Cerebellar nuclear complex (tissue), 1 donor: Measurements from ENCODE around the gene PRSS21.

ENCODE experiments used
- DNase-seq, 2 experiments: peaks; one replicate each; lab custom pipeline; 2025; lab: John Stamatoyannopoulos, UW

PRSS21 gene

DNA sequence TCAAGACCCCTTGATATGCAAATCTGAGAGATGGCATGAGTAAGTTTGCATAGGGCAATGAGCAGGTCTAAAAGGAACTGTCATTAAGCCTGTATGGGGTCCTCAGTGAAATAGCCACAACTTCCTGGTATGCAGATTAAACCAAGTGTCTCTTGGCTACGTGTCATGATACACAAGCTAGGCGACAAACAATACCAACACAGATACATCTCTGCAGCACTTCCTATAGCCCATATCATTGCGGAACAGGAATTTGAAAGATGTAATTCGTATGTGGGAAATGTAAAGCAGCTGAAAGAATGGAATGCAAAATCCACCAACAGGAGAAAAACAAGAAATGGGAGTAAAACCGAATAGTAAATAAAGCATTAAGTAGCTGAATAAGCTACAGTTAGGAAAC, 28.1 kb downstream of the PRSS21 start:
- no peak for DNase-seq

DNA sequence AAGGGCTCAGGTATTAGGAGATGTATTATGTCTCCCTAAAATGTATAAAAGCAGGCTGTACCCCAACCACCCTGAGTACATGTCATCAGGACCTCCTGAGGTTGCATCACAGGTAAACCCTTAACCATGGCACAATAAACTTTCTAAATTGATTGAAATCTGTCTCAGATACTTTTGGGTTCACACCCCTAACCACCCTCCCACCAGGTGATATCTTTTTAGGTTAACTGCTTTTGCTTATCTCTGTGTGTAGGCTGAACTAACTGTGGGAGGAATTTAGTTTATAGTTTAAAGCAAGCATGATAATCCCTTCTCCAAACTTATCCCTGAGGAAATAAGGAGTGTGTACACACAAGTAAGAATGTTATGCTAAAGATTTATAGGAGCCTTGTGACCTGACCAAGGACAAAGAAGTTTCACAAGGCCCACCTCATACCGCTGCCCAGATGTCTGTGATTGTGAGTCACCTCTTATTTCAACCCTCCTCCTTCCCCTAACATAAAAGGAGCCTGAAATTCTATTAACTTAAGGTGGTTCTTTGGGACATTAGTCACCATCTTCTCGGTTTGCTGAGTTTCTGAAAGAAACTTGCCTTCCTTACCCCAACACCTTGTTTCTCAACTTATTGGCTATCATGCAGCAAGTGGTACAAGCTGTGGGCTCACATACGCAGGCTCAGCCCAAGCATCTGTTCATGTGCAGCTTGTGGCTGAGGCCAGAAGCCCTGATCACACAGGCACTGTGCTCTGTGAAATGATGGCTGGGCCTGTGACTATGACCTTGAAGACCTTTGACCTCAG, 29.7 kb downstream of the PRSS21 start:
- no peak for DNase-seq

DNA sequence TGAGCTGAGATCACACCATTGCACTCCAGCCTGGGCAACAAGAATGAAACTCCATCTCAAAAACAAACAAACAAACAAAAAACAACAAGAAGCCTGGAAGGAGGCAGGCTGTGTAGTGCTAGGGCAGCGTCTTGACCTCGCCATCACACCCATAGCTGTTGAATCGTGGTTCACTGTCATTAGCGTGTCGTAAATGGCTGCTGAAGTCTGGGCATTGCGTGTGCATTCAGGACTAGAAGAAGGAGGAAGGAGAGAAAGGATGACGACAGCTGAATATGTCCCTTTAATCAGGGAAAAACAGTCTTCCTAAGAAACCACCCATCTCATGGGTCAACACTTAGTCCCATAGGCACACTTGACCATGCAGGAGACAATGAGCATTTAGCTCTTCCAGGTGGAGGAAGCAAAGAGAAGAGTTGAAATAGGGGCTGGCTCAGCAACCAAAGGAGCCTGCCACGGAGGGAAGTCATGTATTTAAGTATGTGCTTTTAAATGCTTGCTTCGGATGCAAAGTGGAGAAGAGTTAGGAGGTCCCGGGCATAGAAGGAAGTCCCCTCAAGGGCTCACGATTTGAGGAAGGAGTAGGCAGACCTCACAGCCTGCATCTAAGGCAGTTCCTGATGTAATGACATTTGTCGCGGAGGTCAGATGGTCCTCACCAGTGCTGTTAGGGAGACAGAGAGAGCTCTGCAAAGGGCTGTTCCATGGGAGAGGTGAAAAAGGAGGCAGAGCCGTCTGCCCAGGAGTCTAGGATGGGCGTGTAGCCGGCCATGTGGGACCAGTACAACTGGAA, 32.1 kb downstream of the PRSS21 start:
- DNase-seq: no peak

DNA sequence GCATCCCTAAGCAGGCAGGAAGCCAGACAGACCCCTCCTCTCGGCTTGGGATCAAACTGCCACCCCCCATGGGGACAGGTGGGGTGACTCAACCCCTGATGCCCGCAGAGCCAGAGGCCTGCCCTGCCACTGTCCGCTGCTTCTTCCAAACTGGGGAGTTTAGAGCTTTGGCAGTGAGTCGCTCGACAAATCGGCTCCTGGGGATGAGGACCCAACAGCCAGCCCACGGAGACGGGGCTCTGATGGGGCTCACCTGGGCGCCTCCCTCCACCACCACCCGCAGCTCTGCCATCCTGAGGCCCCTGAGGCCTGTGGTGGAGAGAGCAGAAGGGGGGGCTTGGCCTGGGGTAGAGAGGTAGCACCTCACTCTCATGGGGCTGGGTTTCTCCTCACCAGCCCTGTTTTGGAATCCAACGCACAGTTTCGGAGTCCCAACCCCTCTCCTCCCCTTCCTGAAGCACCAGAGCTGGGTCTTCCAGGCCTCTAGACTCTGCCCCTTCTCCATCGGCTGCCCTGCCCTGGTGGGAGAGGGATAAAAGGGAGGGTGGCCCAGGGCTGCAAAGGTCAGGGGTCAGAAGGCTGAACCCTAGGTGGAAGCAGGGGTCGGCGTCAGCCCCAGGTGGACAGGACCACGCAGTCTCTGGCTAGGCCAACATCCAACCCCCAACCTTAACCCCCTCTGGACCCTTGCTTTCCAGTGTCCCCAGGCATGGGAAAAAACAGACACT, 35.1 kb downstream of the PRSS21 start:
- DNase-seq: no peak

DNA sequence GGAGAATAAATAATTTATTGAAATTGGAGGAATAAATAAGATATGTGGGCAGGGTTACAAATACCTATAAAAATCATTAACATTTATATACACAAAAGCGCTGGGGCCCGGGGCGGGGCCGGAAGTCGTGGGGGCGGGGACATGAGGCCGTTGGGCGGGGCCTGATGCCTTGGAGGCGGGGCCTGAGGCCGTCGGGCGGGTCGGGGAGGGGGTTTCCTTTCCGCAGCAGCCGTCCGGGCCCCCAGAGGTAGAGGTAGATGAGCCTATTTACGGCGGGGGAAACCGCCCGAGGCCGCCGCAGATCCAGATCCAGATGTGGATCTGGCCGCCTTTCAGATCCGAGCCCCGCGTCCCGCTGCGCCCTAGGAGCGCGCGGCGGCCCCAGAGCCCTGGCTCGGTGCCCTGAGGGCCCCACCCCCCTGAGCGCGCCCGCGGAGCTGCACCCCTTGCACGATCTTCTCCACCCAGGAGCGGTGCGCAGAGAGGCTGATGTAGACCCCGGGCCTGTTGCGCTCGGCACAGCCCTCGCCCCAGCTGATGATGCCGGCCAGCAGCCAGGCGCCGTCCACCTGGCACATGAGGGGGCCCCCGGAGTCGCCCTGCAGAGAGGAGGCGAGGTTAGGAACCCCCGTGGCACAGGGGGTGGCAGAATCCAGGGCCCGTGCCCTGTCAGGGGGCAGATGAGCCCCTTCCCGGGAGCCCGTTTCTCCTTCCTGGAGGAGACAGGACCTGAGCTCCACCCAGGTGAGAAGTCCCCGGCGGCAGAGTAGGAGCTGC, 35.9 kb downstream of the PRSS21 start:
- DNase-seq: no peak

DNA sequence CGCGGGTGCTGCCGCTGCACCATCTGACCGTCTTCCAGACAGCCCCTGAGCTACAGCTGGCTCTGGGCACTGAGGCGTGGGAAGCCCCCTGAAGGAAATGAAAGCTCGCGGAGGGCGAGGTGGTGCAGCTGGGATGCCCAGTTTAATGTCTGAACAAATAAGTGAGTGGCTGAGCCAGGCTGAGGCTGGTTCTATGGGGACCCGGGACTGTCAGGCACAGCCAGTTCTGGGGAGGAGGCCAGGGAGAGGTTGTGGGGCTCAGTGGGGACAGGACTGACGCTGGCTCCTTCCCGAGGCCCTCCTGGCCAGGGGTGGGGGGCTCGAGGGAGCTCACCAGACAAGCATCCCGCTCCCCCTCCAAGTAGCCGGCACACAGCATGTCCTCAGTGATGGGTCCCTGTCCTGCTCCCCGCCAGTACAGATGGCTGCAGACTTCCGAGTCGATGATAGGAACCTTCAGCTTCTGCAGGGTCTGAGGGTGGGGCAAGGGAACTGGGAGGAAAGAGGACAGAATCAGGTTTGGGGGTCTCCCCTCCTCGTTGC, 36.6 kb downstream of the PRSS21 start:
- DNase-seq: no peak

DNA sequence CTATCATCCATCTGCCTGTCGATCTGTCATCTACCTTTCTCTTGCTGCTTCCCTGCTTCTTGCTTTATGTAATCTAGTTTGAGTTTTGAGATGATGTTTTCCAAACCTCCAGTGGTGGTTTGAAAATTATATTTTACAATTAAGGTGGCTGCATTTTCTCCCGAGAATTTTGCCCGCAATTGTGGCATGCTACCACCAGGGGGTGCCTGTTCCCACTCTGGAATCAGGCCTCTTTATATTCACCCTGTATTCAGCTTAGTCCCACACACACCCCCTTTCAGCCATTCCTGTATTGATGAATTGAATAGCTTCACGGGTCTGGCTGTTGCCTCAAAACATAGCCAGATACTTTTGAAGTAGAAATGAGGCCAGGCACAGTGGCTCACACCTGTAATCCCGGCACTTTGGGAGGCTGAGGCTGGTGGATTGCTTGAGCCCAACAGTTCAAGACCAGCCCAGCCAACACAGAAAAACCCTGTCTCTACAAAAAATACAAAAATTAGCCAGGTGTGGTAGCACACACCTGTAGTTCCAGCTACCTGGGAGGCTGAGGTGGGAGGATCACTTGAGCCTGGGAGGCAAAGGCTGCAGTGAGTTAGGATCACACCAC, 37.8 kb downstream of the PRSS21 start:
- no peak for DNase-seq

DNA sequence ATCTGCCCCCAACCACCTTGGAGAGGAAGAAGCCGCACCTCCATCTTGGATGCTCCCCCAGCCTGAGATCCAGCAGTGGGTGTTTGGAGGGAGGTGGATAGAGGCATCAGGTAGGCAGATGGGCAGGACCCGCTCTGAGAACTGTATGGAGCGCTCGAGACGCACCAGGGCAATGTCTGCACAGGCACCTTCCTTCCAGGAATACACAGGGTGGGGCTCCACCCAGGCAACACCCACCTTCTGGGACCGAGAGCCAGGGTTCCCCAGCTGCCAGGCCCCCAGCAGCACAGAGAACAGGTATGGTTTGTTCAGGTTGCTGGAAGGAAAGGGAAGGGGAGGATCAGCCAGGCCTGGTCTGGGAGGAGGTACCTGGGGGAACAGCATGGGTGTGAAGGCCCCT, 38.5 kb downstream of the PRSS21 start:
- no peak for DNase-seq

DNA sequence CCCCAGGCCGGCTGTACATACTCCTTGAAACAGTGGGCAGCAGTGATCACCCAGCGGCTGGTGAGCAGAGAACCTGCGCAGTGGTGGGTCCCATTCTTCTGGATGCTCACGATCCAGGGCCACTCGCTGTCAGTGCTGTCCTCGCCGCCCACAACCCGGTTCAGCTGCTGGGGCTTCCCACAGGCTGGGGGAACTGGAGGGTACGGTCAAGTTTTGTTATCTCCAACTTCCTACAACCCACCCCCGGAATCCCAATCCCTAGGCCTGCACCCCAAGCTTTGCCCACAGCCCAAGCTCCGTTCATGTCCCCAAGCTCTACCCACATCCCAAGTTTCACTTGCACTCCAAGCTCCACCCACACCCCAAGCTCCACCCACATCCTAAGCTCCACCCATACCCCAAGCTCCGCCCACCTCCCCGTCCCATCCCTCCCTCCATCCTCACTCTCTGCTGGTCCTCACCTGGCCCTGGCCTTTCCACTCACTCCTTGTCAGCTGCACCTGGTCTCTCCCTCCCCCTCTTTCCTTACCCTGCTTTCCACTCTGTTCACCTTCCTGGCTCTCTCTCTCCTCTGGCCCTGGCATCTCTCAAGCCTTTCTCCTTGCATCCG, 39.1 kb downstream of the PRSS21 start:
- DNase-seq: no peak

DNA sequence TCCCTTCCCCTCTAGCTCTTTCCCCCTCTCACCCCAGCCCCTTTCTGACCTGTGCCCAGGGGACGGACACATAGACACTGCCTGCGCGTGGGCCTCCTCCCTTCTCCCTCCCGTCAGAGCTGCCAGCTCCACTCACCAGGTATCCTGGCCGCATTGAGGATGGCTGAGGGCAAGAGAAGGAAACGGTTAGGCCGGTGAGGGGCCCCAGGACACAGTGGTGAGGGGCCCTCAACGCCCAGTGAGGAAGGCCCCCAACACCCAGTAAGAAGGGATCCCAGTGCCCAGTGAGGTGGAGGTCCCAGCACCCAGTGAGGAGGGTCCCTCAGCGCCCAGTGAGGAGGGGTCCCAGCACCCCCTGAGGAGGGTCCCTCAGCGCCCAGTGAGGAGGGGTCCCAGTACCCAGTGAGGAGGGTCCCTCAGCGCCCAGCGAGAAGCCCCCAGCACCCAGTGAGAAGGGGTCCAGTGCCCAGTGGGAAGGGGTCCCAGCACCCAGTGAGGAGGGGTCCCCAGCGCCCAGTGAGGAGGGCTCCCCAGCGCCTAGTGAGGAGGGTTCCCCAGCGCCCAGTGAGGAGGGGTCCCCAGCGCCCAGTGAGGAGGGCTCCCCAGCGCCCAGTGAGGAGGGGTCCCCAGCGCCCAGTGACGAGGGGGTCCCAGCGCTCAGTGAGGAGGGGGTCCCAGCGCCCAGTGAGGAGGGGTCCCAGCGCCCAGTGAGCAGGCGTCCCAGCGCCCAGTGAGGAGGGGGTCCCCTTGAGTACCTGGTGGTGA, 39.8 kb downstream of the PRSS21 start:
- DNase-seq: no peak

DNA sequence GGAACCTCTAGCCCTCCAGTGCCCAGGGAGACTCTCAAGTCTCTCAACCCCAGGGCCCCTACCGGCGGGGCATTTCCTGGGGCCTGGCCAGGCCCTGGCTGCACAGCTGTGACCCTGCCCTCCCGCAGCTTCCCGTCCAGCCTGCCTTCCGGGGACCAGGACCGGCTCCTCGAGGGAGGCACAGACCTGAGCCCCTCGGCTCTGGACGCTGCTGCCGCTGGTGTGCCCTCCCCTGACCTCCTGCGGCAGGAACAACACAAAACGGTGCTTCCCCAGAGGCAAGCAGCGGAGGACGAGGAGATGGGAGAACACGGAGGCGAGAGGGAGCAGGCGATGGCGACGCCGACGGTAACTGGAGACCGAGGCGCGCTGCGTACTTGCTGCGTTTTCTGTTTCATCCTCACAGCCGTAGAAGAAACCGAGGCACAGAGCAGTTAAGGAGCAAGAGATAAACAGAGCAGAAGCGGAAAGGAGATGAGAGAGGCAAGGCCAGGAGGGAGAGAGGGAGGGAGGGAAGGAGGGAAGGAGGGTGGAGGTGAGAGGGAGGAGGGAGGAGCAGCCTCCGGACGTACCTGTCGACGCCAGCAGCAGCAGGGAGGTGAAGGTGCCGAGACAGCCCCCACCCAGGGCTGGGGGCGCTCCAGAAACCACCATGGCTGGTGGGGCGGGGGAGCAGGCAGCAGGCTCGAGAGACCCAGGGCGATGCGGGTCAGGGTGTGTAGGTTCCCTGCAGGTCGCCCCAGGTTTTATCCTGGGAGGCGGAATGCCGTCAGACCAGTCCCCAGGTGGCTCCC, 40.6 kb downstream of the PRSS21 start, which contains the start of gene PRSS22:
PRSS22 (minus strand) TSS at position 720 of the 794 bp plus-strand sequence; CDS start at position 654, 66 bp downstream.
- no peak for DNase-seq

DNA sequence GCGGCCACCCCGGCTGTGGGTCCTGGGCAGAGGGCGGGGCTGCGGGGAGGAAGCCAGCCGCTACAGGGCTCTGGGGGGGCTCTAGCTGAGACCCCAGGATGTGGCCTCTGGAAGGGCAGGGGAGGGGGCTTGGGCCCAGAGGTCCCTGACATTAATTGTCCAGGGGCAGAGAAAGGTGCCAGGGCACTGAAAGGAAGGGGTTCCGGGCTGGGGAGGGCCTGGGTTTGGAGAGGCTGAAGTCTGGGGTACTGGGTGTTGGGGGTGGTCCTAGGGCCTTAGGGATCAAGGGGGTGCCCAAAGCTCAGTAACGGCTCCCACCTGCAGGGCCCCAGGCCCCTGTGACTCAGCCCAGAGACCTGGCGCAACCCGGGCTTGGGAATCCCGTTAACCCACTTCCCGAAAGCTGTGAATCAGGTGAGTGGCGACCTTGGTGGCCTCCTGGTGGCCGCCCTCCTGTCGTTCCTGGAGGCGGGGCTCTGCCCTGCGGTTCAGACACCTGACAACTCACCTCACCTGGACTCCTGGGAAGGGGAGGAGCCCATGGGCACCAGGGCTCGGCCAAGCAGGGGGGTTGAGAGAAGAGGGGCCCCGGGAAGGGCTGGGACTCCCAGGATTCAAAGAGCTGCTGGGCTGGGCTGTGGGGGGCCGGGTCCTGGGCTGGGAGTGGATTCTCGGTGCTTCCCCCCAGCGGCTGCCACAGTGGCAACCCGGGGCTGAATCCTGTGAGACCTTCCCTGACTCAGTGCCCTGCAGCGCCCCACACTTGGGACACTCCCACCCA, 41.4 kb downstream of the PRSS21 start:
- no peak for DNase-seq

DNA sequence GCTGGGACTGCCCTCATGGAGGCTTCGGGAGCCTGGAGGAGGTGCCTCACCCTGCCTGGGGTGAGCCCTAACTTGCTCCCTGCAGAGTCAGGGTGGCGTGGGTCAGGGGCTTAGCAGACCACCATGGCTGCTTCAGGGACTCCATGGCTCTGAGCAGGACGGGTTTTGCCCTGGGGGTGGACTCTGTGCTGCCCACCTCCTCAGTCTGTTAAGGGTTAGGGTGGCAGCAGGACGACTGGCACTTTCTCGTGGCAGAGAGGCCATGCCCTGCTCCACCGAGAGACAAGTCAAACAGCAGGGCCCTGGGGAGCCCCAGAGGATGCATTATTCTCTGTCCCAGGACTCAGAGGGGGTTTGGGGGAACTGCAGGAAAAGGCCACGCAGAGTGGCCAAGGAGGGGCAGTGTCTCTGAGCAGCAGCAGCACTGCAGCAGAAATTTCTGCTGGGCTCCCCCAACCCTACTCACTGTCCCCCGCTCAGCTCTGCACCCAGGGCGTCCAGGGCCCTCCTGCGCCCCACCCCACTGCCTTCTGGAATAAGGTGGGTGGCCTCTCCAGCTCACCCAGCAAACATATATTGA, 42.7 kb downstream of the PRSS21 start:
- no peak for DNase-seq

DNA sequence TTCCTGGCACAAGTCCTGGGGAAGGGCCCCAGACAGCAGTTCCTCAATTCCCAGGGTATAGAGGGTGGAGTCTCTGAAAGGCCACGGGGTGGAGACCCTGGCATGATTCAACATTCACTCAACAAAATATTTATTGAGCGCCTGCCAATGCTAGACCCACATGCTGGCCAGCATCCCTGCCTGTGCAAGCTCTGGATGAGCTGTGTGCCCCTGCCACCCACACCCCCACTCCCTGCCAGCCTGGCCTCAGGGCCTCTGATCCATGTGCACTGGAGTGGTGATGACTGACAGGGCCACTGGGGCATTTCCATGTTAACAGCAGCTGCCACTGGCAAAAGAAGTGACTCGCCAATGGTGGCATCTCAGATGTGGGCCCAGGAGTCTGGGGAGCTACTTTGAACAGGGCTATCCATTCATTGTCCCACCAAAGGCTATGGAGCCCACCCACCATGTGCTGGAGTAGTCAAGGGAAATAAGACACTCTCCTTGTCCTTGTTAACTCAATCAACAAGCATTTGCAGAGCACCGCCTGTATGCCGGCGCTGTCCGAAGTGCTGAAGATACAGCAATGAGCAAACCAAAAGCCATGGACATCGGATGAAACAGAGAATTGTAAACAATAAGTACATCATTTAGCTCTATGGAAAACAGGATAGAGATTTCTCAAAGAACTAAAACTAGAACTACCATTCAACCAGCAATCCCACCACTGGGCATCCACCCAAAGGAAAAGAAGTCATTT, 44.0 kb downstream of the PRSS21 start:
- DNase-seq: no peak

DNA sequence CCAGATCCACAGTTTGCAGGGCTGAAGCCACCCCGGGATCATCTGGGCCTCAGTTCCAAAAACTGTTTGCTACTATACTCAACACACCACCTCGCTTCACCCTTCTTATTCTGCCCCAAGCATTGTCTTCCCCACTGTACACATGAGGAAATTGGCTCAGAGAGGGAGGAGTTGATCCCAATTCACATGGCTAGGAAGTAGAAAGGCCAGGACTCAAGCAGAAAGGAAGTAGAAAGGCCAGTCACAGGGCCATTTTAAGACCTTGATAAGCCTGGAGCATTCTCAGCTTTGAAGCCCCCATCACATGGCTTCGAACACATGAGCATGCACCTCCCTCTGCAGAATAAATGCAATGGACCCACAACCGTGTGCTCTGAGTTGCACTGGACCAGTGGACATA, 48.6 kb downstream of the PRSS21 start:
- no peak for DNase-seq

DNA sequence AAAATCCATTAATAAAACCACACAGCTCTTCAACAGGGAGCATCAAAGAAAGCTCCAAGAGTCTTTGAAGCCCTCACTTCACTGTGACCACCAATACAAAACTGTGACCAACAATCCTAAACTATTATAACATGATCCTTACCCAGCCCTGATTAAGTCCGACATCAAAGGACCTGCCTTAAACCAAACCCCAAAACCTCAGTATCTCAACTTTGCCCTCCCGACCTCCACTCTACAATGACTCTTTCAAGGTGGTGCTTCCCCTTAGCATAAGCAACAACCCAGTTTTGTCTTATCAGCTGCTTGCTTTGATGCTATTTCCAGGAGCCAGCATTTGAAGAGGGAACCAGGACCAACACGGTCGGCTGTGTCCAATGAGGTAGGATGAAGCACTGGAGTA, 49.4 kb downstream of the PRSS21 start:
- DNase-seq: no peak

DNA sequence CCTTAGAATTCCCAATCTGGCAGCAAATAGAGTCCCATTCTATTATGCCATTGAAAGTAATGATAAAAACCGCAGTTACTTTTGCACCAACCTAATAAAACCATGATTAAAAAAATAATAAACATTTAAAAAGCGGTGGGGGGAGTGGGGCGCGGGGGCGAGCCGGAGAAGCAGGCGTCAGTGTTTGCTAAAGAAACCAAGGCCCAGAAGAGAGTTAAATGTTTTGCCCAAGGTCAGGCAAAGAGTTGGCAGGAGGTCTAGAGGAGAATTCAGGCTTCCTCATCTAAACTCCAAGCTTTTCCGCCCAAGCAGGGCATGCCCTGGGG, 50.6 kb downstream of the PRSS21 start:
- DNase-seq: no peak
